C4-2B (cell line): ENCODE measurements around the gene INSR.

Experiments
- CTCF ChIP-seq: fragments of 450-650 bp; conservative IDR thresholded peaks from 2 replicates; pipeline ENCODE4 v1.5.1; 2017; ENCODE audit warnings: mild to moderate bottlenecking
- ZFX ChIP-seq: fragments of 450-650 bp; IDR thresholded peaks from 2 replicates; pipeline ENCODE4 v1.6.1; 2017

- TF ChIP-seq CTCF (no peak), ZFX (no peak)
Measured at GRCh38 chr19:7109678-7110289, 184.4 kb downstream of the INSR start.
